Psoas muscle (tissue), 8 donors: ENCODE data around the gene EPN1. TPM values are rescaled to one million over a fixed set of nuclear protein-coding genes. Genes with fewer than 3 reads are reported as not detected.

ENCODE experiments used
- ATAC-seq, 4 donors: fragments of 200-7000 bp; cut with Tn5 transposase; one replicate each; pipeline ENCODE4 v1.9.1; 2020; ENCODE audit warnings: moderate library complexity in 3 of 4, mild to moderate bottlenecking in 2 of 4
- DNase-seq, 2 donors: peaks; one replicate each; pipeline ENCODE4 v3.0.0-alpha.2; 2020
- H3K27ac ChIP-seq: fragments of 200-600 bp; one replicate; pipeline ENCODE4 v1.8.0; 2022
- H3K27me3 ChIP-seq, 3 donors: fragments of 200-600 bp in 1 of 3; one replicate each; pipeline versions ENCODE4 v1.6.1 to v1.8.0; 2013 to 2022; ENCODE audit warnings: low read length in 2 of 3, mild to moderate bottlenecking in 2 of 3, moderate library complexity in 1 of 3; ENCODE audit not compliant: insufficient read depth in 3 of 3
- H3K36me3 ChIP-seq, 2 donors: fragments of 200-600 bp in 1 of 2; one replicate each; pipeline versions ENCODE4 v1.6.1 to v1.8.0; 2013 to 2022; ENCODE audit warnings: low read depth in 1 of 2, mild to moderate bottlenecking in 1 of 2, moderate library complexity in 1 of 2; ENCODE audit not compliant: insufficient read depth in 1 of 2
- H3K4me1 ChIP-seq: fragments of 200-600 bp; one replicate; pipeline ENCODE4 v1.8.0; 2022
- H3K4me3 ChIP-seq: fragments of 200-600 bp; one replicate; pipeline ENCODE4 v1.8.0; 2022; ENCODE audit warnings: mild to moderate bottlenecking
- H3K9me3 ChIP-seq: fragments of 200-600 bp; one replicate; pipeline ENCODE4 v1.8.0; 2022
- CTCF ChIP-seq: fragments of 200-600 bp; IDR thresholded peaks from one replicate; pipeline ENCODE4 v1.8.0; 2022; ENCODE audit warnings: antibody characterized with exemption
- whole genome bisulfite sequencing, 3 donors: extraction: QIAGEN DNeasy Blood & Tissue Kit; methylation state at CpG; one replicate each; pipeline versions ENCODE4 v1.1.6 to v1.1.7; 2013; 5-methylcytosine and 5-hydroxymethylcytosine counted together
- intact Hi-C, 2 donors: fragments of 100-400 bp; cut with DNase I; formaldehyde crosslinking; loops; one replicate each; pipeline versions ENCODE4 v1.11.0 to v1.14.2; 2022
- polyA plus RNA-seq, 3 donors: library from polyadenylated mRNA; stranded (reverse); fragments of 200-250 nt; gene quantifications; one replicate each; pipeline ENCODE4 v1.2.3, GENCODE V29; 2013
- total RNA-seq, 4 donors: library from RNA; stranded (reverse); fragmentation: NEBNext Ultra II Directional in 2 of 4; extraction: Animal tissue kit (Norgen Biotek cat#: 25700) in 2 of 4; gene quantifications; one replicate each; pipeline versions ENCODE4 v1.2.1 to v1.2.4, GENCODE V29; 2021 to 2023
- donor health status: healthy with polysubstance abuse.
- donor health status: DM: no; HTN: no; CAD: no; lungs with moderate emphysema.
- donor health status: Bipolar disorder and iron deficiency.
- donor health status: healthy.
- donor health status: DM: yes; HTN: yes; CAD: no.
- donor health status: DM: no; HTN: no; CAD: no.
- donor health status: DM: no; HTN: no; CAD: no.
- donor health status: DM: yes; HTN: yes; CAD: no.

Gene EPN1
- total and polyA plus RNA-seq, 7 donors = 113 to 211 (median 126) TPM

- Histone ChIP-seq H3K4me3 (no peak overlapping the region), H3K27me3 (no peaks in the 10 kb centered on the region), H3K4me1 (no peaks in the 10 kb centered on the region), H3K27ac (no peak overlapping the region), H3K9me3 (no peaks in the 10 kb centered on the region), H3K36me3 (peaks cover 6 to 89% of the 10 kb centered on the region in 2 donors)
- 85 to 89% (median 86%) methylated on average over 11 of the region's 11 CpGs for WGBS, 3 donors
- no peak for ATAC-seq
- no peak for DNase-seq
- intact Hi-C loops = no loop called here
- no peak for TF ChIP-seq CTCF
Observed at GRCh38 chr19:55667958-55668357, 7.1 kb upstream of the EPN1 start.

- Histone ChIP-seq H3K4me1 (no peaks in the 10 kb centered on the region), H3K27me3 (no peaks in the 10 kb centered on the region), H3K36me3 (peaks cover 6 to 85% of the 10 kb centered on the region in 2 donors), H3K4me3 (no peak overlapping the region), H3K9me3 (no peaks in the 10 kb centered on the region), H3K27ac (no peak overlapping the region)
- intact Hi-C loops = no loop called here
- DNase-seq (no peak), ATAC-seq (no peak)
- 85 to 87% (median 86%) methylated on average over 30 of the region's 30 CpGs for WGBS, 3 donors
- no peak for TF ChIP-seq CTCF
Observed at GRCh38 chr19:55668603-55669348, 6.2 kb upstream of the EPN1 start.

- Histone ChIP-seq H3K4me1 (peaks cover 5% of the 10 kb centered on the region), H3K9me3 (no peaks in the 10 kb centered on the region), H3K36me3 (peaks cover 3 to 81% of the 10 kb centered on the region in 2 donors), H3K4me3 (no peak overlapping the region), H3K27ac (no peak overlapping the region), H3K27me3 (no peaks in the 10 kb centered on the region)
- TF ChIP-seq CTCF = no peak
- intact Hi-C loops = loop anchor here in 1 of 2 donors (2.0 kb wide), 1 partner anchor 13 kb away; no protein-coding TSS in a partner anchor
- WGBS, 3 donors = 81 to 87% (median 86%) methylated on average over 34 to 43 of the region's 43 CpGs
- ATAC-seq (no peak), DNase-seq (no peak)
Observed at GRCh38 chr19:55669418-55670279, 5.4 kb upstream of the EPN1 start.

GRCh38 chr19:55670280-55671053, 4.6 kb upstream of the EPN1 start:
- no peak for TF ChIP-seq CTCF
- ATAC-seq (no peak), DNase-seq (no peak)
- H3K4me1 ChIP-seq = peaks cover 5% of the 10 kb centered on the region
- 64 to 75% (median 65%) methylated on average over 23 of the region's 23 CpGs for WGBS, 3 donors
- H3K27me3 ChIP-seq = no peaks in the 10 kb centered on the region
- no peak overlapping the region for H3K27ac ChIP-seq
- intact Hi-C loops = loop anchor here in 1 of 2 donors (2.0 kb wide), 1 partner anchor 14 kb away; no protein-coding TSS in a partner anchor
- H3K9me3 ChIP-seq = no peaks in the 10 kb centered on the region
- H3K36me3 ChIP-seq = peaks cover 3 to 75% of the 10 kb centered on the region in 2 donors
- no peak overlapping the region for H3K4me3 ChIP-seq
